PC-9 (cell line): ENCODE measurements around the gene CNTNAP2. TPM values are rescaled to one million over a fixed set of nuclear protein-coding genes. Genes with fewer than 3 reads are reported as not detected.

Experiments used
- BruUV-seq: library from RNA; stranded (reverse); fragments of 400-500 nt; replicated peaks from 2 replicates; lab custom pipeline; 2021; lab: Mats Ljungman, UMichigan
- CTCF ChIA-PET: fragments of 300-600 bp; sonication (Branson Sonifier 250); formaldehyde crosslinking; loops from one replicate; lab custom pipeline; 2022; ENCODE audit warnings: antibody characterized with exemption; lab: Charles Lee
- POLR2A ChIA-PET: fragments of 300-600 bp; sonication (Branson Sonifier 250); formaldehyde crosslinking; loops from one replicate; lab custom pipeline; 2022; ENCODE audit warnings: antibody characterized with exemption; ENCODE audit not compliant: unreplicated experiment; lab: Charles Lee
- DNase-seq, 2 experiments: peaks; one replicate each; pipeline versions ENCODE4 v3.0.0 to v3.0.0-alpha.2; 2015 to 2022; ENCODE audit warnings: mixed read lengths in 1 of 2
- H2AFZ ChIP-seq: fragments of 200-600 bp; sonication (generic); 2 replicates; pipeline ENCODE4 v1.8.1; 2017; ENCODE audit warnings: antibody characterized with exemption
- H3F3A ChIP-seq: fragments of 200-600 bp; sonication (generic); 2 replicates; pipeline ENCODE4 v1.8.1; 2017; ENCODE audit warnings: antibody characterized with exemption, mild to moderate bottlenecking, low read depth; ENCODE audit not compliant: insufficient read depth
- H3K27ac ChIP-seq: fragments of 200-600 bp; sonication (generic); 2 replicates; pipeline ENCODE4 v1.6.1; 2016; ENCODE audit warnings: mixed run types
- H3K27me3 ChIP-seq: fragments of 200-600 bp; sonication (generic); 2 replicates; pipeline ENCODE4 v1.6.1; 2016; ENCODE audit warnings: low read depth, mixed run types; ENCODE audit not compliant: insufficient read depth
- H3K36me3 ChIP-seq: fragments of 200-600 bp; sonication (generic); 2 replicates; pipeline ENCODE4 v1.6.1; 2016; ENCODE audit warnings: low read depth, mixed run types
- H3K4me1 ChIP-seq: fragments of 200-600 bp; sonication (generic); replicated peaks from 2 replicates; pipeline ENCODE4 v1.6.1; 2016; ENCODE audit warnings: mixed run types; ENCODE audit not compliant: insufficient read depth
- H3K4me2 ChIP-seq: fragments of 200-600 bp; sonication (generic); 2 replicates; pipeline ENCODE4 v1.6.1; 2017; ENCODE audit warnings: mixed run types
- H3K4me3 ChIP-seq: fragments of 200-600 bp; sonication (generic); 2 replicates; pipeline ENCODE4 v1.6.1; 2016; ENCODE audit warnings: mixed run types
- H3K79me2 ChIP-seq: fragments of 200-600 bp; sonication (generic); 2 replicates; pipeline ENCODE4 v1.6.1; 2017; ENCODE audit warnings: low read depth, mixed run types
- H3K9me2 ChIP-seq: fragments of 200-600 bp; sonication (generic); 2 replicates; pipeline ENCODE4 v1.8.1; 2017; ENCODE audit warnings: mild to moderate bottlenecking; ENCODE audit not compliant: insufficient read depth
- H3K9me3 ChIP-seq: fragments of 200-600 bp; sonication (generic); 2 replicates; pipeline ENCODE4 v1.8.1; 2016; ENCODE audit warnings: low read depth; ENCODE audit not compliant: insufficient read depth
- H4K20me1 ChIP-seq: fragments of 200-600 bp; sonication (generic); 2 replicates; pipeline ENCODE4 v1.8.1; 2017; ENCODE audit not compliant: insufficient read depth
- CTCF ChIP-seq: fragments of 200-600 bp; sonication (generic); conservative IDR thresholded peaks from 2 replicates; pipeline ENCODE4 v1.6.1; 2017; ENCODE audit warnings: mixed run types, antibody characterized with exemption, mild to moderate bottlenecking, moderate library complexity
- EZH2 ChIP-seq: fragments of 200-600 bp; sonication (generic); IDR thresholded peaks from 2 replicates; pipeline ENCODE4 v1.8.0; 2017; ENCODE audit warnings: antibody characterized with exemption, low read depth
- intact Hi-C: fragments of 100-400 bp; cut with micrococcal nuclease; formaldehyde crosslinking; loops from one replicate; pipeline ENCODE4 v1.10.0; 2022; ENCODE audit not compliant: unreplicated experiment
- total RNA-seq: library from RNA; stranded (reverse); gene quantifications from 2 replicates; pipeline ENCODE4 v1.2.3, GENCODE V29; 2021

CNTNAP2 gene
- total RNA-seq, 1 experiment from 2014 or later: not detected

- no peaks in the 10 kb centered on the region for H3K9me3 ChIP-seq
- POLR2A ChIA-PET: no interaction called here
- H3K36me3 ChIP-seq: no peaks in the 10 kb centered on the region
- BruUV-seq: no TSS peak
- intact Hi-C loops: no loop called here
- no peak for DNase-seq
- no peaks in the 10 kb centered on the region for H3K4me1 ChIP-seq
- no peak overlapping the region for H3K27ac ChIP-seq
- CTCF ChIA-PET: no interaction called here
- no peak overlapping the region for H2AFZ ChIP-seq
- no peak for TF ChIP-seq CTCF
- no peak for TF ChIP-seq EZH2
- no peaks in the 10 kb centered on the region for H3K79me2 ChIP-seq
- H3K9me2 ChIP-seq: no peaks in the 10 kb centered on the region
- no peak overlapping the region for H3K4me2 ChIP-seq
- no peak overlapping the region for H3K4me3 ChIP-seq
- no peaks in the 10 kb centered on the region; the same call in 1 of the 2 replicates for H3F3A ChIP-seq
- H4K20me1 ChIP-seq: no peaks in the 10 kb centered on the region
- H3K27me3 ChIP-seq: no peaks in the 10 kb centered on the region
Measured at GRCh38 chr7:147022056-147022455, 905.5 kb downstream of the CNTNAP2 start.

GRCh38 chr7:147023440-147023839, 906.8 kb downstream of the CNTNAP2 start:
- Histone ChIP-seq H3K36me3 (no peaks in the 10 kb centered on the region), H3K4me2 (no peak overlapping the region), H3K27ac (no peak overlapping the region), H2AFZ (no peak overlapping the region), H3K4me1 (no peaks in the 10 kb centered on the region), H3K9me3 (no peaks in the 10 kb centered on the region), H3F3A (no peaks in the 10 kb centered on the region), H3K4me3 (no peak overlapping the region), H4K20me1 (no peaks in the 10 kb centered on the region), H3K27me3 (no peaks in the 10 kb centered on the region), H3K79me2 (no peaks in the 10 kb centered on the region), H3K9me2 (no peaks in the 10 kb centered on the region)
- CTCF ChIA-PET: no interaction called here
- intact Hi-C loops: no loop called here
- TF ChIP-seq EZH2: no peak
- BruUV-seq: no TSS peak
- POLR2A ChIA-PET: no interaction called here
- no peak for DNase-seq

GRCh38 chr7:147029953-147030352, 913.4 kb downstream of the CNTNAP2 start:
- ChIA-PET POLR2A (no interaction called here), CTCF (no interaction called here)
- H2AFZ ChIP-seq: no peak overlapping the region
- H3K9me2 ChIP-seq: no peaks in the 10 kb centered on the region
- no peak overlapping the region for H3K27ac ChIP-seq
- TF ChIP-seq CTCF (no peak), EZH2 (no peak)
- DNase-seq: no peak
- H3K4me1 ChIP-seq: no peaks in the 10 kb centered on the region
- BruUV-seq: no TSS peak
- H3K36me3 ChIP-seq: no peaks in the 10 kb centered on the region
- no peaks in the 10 kb centered on the region for H3K9me3 ChIP-seq
- H4K20me1 ChIP-seq: no peaks in the 10 kb centered on the region
- H3K79me2 ChIP-seq: no peaks in the 10 kb centered on the region
- no peaks in the 10 kb centered on the region for H3K27me3 ChIP-seq
- no peak overlapping the region for H3K4me2 ChIP-seq
- H3K4me3 ChIP-seq: no peak overlapping the region
- intact Hi-C loops: no loop called here
- no peaks in the 10 kb centered on the region for H3F3A ChIP-seq

GRCh38 chr7:147033641-147034040, 917.0 kb downstream of the CNTNAP2 start:
- no peaks in the 10 kb centered on the region for H3K4me1 ChIP-seq
- H3F3A ChIP-seq: no peaks in the 10 kb centered on the region
- no peak for DNase-seq
- TF ChIP-seq EZH2: no peak
- no peak for TF ChIP-seq CTCF
- CTCF ChIA-PET: no interaction called here
- no peaks in the 10 kb centered on the region for H3K9me3 ChIP-seq
- no peaks in the 10 kb centered on the region for H3K9me2 ChIP-seq
- no peak overlapping the region for H2AFZ ChIP-seq
- H3K79me2 ChIP-seq: no peaks in the 10 kb centered on the region
- POLR2A ChIA-PET: no interaction called here
- H3K27ac ChIP-seq: no peak overlapping the region
- intact Hi-C loops: no loop called here
- H3K36me3 ChIP-seq: no peaks in the 10 kb centered on the region
- no peaks in the 10 kb centered on the region for H4K20me1 ChIP-seq
- BruUV-seq: no TSS peak
- H3K27me3 ChIP-seq: no peaks in the 10 kb centered on the region
- no peak overlapping the region for H3K4me3 ChIP-seq
- H3K4me2 ChIP-seq: no peak overlapping the region
